Measurements from ENCODE around the gene ACBD4.
A peak's percentile ranks its signal among the peaks of the same experiment; 100 is the strongest.

Gene ACBD4

GRCh38 chr17:45135192-45135977 lies at the start of gene ACBD4:
Gene ACBD4, plus strand, starts transcription at chr17:45135687. Its CDS starts 458 bp downstream, at chr17:45136145.
- no peak for TF ChIP-seq ZFX (IDR thresholded peaks at IDR 0.05; ENCODE audit: borderline replicate concordance)
- TF ChIP-seq, protein P1, sequence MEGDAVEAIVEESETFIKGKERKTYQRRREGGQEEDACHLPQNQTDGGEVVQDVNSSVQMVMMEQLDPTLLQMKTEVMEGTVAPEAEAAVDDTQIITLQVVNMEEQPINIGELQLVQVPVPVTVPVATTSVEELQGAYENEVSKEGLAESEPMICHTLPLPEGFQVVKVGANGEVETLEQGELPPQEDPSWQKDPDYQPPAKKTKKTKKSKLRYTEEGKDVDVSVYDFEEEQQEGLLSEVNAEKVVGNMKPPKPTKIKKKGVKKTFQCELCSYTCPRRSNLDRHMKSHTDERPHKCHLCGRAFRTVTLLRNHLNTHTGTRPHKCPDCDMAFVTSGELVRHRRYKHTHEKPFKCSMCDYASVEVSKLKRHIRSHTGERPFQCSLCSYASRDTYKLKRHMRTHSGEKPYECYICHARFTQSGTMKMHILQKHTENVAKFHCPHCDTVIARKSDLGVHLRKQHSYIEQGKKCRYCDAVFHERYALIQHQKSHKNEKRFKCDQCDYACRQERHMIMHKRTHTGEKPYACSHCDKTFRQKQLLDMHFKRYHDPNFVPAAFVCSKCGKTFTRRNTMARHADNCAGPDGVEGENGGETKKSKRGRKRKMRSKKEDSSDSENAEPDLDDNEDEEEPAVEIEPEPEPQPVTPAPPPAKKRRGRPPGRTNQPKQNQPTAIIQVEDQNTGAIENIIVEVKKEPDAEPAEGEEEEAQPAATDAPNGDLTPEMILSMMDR (IDR thresholded peaks at IDR 0.05), result peak; percentile 100
- H3K27ac ChIP-seq, result peak within 1 kb of the TSS; percentile 25; the same call in 1 of the 2 replicates

- no peak overlapping the region for H3K27ac ChIP-seq
- TF ChIP-seq, protein P1 (IDR thresholded peaks at IDR 0.05), result no peak
- no peak for TF ChIP-seq ZFX (IDR thresholded peaks at IDR 0.05; ENCODE audit: borderline replicate concordance)
Observed at GRCh38 chr17:45086391-45086790, 49.1 kb upstream of the ACBD4 start.

DNA sequence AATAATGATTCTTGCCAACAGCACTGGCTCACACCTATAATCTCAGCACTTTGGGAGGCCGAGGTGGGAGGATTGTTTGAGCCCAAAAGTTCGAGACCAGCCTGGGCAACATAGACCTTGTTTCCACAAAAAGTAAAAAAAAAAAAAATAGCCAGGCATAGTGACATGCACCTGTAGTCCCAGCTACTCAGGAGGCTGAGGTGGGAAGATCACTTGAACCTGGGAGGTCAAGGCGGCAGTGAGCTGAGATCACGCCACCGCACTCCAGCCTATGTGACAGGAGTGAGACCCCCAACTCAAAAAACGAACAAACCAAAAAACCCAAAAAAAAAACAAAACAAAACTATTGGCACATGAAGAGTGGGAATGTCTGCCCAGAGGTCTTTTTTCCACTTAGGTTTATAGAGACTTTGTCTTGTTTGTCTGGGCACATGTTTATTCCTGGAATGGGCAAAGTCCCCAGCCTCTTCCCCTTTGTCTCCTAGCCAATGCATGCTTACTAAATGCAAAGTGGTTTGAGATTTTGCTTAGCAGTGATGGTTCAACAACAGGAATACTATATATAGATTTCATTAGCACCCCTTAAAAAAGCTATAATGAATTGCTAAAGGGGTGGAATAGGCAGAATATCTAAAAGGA lies 48.5 kb upstream of the ACBD4 start:
- no peak for TF ChIP-seq ZFX (IDR thresholded peaks at IDR 0.05; ENCODE audit: borderline replicate concordance)
- TF ChIP-seq, protein P1 (IDR thresholded peaks at IDR 0.05), result no peak
- no peak overlapping the region for H3K27ac ChIP-seq

GRCh38 chr17:45087504-45087975 lies 47.9 kb upstream of the ACBD4 start:
- TF ChIP-seq, protein P1 (IDR thresholded peaks at IDR 0.05), result no peak
- TF ChIP-seq ZFX (IDR thresholded peaks at IDR 0.05; ENCODE audit: borderline replicate concordance), result no peak
- no peak overlapping the region for H3K27ac ChIP-seq

- no peak overlapping the region for H3K27ac ChIP-seq
- TF ChIP-seq, protein P1 (IDR thresholded peaks at IDR 0.05), result no peak
- TF ChIP-seq ZFX (IDR thresholded peaks at IDR 0.05; ENCODE audit: borderline replicate concordance), result no peak
Observed at GRCh38 chr17:45087978-45088377, 47.5 kb upstream of the ACBD4 start.

- H3K27ac ChIP-seq, result no peak overlapping the region
- TF ChIP-seq, protein P1 (IDR thresholded peaks at IDR 0.05), result no peak
- no peak for TF ChIP-seq ZFX (IDR thresholded peaks at IDR 0.05; ENCODE audit: borderline replicate concordance)
Observed at GRCh38 chr17:45088741-45089140, 46.7 kb upstream of the ACBD4 start.

GRCh38 chr17:45090711-45091110 lies 44.8 kb upstream of the ACBD4 start:
- H3K27ac ChIP-seq, result no peak overlapping the region
- TF ChIP-seq, protein P1 (IDR thresholded peaks at IDR 0.05), result no peak
- TF ChIP-seq ZFX (IDR thresholded peaks at IDR 0.05; ENCODE audit: borderline replicate concordance), result no peak
